Measurements from ENCODE around the gene CCDC159. TPM values are rescaled to one million over a fixed set of nuclear protein-coding genes. Genes with fewer than 3 reads are reported as not detected.
A peak's percentile ranks its signal among the peaks of the same experiment; 100 is the strongest.

CCDC159 gene
- total RNA-seq, 1 experiment from 2014 or later: 6.8 TPM

GRCh38 chr19:11322269-11323024 is 23.9 kb upstream of the CCDC159 start (continued):
- TF ChIP-seq, protein P1, sequence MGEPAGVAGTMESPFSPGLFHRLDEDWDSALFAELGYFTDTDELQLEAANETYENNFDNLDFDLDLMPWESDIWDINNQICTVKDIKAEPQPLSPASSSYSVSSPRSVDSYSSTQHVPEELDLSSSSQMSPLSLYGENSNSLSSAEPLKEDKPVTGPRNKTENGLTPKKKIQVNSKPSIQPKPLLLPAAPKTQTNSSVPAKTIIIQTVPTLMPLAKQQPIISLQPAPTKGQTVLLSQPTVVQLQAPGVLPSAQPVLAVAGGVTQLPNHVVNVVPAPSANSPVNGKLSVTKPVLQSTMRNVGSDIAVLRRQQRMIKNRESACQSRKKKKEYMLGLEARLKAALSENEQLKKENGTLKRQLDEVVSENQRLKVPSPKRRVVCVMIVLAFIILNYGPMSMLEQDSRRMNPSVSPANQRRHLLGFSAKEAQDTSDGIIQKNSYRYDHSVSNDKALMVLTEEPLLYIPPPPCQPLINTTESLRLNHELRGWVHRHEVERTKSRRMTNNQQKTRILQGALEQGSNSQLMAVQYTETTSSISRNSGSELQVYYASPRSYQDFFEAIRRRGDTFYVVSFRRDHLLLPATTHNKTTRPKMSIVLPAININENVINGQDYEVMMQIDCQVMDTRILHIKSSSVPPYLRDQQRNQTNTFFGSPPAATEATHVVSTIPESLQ (CRISPR knock-in tag; IDR thresholded peaks at IDR 0.05): no peak
- TF ChIP-seq GTF2I (CRISPR knock-in tag; conservative IDR thresholded peaks at IDR 0.05) (no peak), TEAD4 (CRISPR knock-in tag; IDR thresholded peaks at IDR 0.05) (no peak), HMGA2 (CRISPR knock-in tag; IDR thresholded peaks at IDR 0.05) (no peak), ZNF219 (CRISPR knock-in tag; IDR thresholded peaks at IDR 0.05; ENCODE audit: borderline replicate concordance) (no peak)

- TF ChIP-seq NFYB (CRISPR knock-in tag; conservative IDR thresholded peaks at IDR 0.05; ENCODE audit: low read depth) (no peak), NR3C1 (CRISPR knock-in tag; conservative IDR thresholded peaks at IDR 0.05; ENCODE audit: low read depth) (no peak), ZNF512 (CRISPR knock-in tag; IDR thresholded peaks at IDR 0.05; ENCODE audit: borderline replicate concordance) (no peak), ATF1 (CRISPR knock-in tag; IDR thresholded peaks at IDR 0.05) (no peak), GTF2I (CRISPR knock-in tag; conservative IDR thresholded peaks at IDR 0.05) (no peak), TP53 (CRISPR knock-in tag; IDR thresholded peaks at IDR 0.05) (no peak), ZNF138 (CRISPR knock-in tag; conservative IDR thresholded peaks at IDR 0.05) (no peak), EMX1 (CRISPR knock-in tag; IDR thresholded peaks at IDR 0.05) (no peak), HMGA2 (CRISPR knock-in tag; IDR thresholded peaks at IDR 0.05) (no peak), ZNF396 (CRISPR knock-in tag; IDR thresholded peaks at IDR 0.05; ENCODE audit: borderline replicate concordance) (no peak), TCF7 (CRISPR knock-in tag; IDR thresholded peaks at IDR 0.05; ENCODE audit: low read depth) (no peak), CDX4 (CRISPR knock-in tag; IDR thresholded peaks at IDR 0.05; ENCODE audit: borderline replicate concordance) (no peak), ELF4 (CRISPR knock-in tag; IDR thresholded peaks at IDR 0.05; ENCODE audit: low read depth) (no peak)
- TF ChIP-seq, protein P2, sequence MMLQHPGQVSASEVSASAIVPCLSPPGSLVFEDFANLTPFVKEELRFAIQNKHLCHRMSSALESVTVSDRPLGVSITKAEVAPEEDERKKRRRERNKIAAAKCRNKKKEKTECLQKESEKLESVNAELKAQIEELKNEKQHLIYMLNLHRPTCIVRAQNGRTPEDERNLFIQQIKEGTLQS (CRISPR knock-in tag; conservative IDR thresholded peaks at IDR 0.05): no peak
- TF ChIP-seq, protein P3, sequence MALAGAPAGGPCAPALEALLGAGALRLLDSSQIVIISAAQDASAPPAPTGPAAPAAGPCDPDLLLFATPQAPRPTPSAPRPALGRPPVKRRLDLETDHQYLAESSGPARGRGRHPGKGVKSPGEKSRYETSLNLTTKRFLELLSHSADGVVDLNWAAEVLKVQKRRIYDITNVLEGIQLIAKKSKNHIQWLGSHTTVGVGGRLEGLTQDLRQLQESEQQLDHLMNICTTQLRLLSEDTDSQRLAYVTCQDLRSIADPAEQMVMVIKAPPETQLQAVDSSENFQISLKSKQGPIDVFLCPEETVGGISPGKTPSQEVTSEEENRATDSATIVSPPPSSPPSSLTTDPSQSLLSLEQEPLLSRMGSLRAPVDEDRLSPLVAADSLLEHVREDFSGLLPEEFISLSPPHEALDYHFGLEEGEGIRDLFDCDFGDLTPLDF (CRISPR knock-in tag; IDR thresholded peaks at IDR 0.05): no peak
- TF ChIP-seq, protein P4, sequence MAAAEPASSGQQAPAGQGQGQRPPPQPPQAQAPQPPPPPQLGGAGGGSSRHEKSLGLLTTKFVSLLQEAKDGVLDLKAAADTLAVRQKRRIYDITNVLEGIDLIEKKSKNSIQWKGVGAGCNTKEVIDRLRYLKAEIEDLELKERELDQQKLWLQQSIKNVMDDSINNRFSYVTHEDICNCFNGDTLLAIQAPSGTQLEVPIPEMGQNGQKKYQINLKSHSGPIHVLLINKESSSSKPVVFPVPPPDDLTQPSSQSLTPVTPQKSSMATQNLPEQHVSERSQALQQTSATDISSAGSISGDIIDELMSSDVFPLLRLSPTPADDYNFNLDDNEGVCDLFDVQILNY (CRISPR knock-in tag; IDR thresholded peaks at IDR 0.05): no peak
- DNase-seq (ENCODE audit: low spot score) (no peak), ATAC-seq (peak; percentile 16; the same call in 1 of the 2 replicates)
- ChIA-PET CTCF (interaction anchor here (1.0 to 2.5 kb wide), 5 partner anchors 12 to 122 kb away, joined by 3 to 33 read pairs (median 5); partner anchors contain the start of genes ODAD3, PRKCSH and RAB3D), POLR2A (interaction anchor here (0.7 kb wide), 1 partner anchor 210 kb away, joined by 3 read pairs; no protein-coding TSS in a partner anchor)
- H3K27me3 Mint-ChIP-seq (ENCODE audit: low read depth): no peaks in the 10 kb centered on the region; the same call in 1 of the 2 replicates
- H3K4me3 Mint-ChIP-seq: no peak overlapping the region
- peak overlapping the region; percentile 53; the same call in 1 of the 2 replicates for H3K27ac Mint-ChIP-seq
- no peaks in the 10 kb centered on the region for H3K9me3 Mint-ChIP-seq
- H3K36me3 Mint-ChIP-seq: no peaks in the 10 kb centered on the region
- H3K4me1 Mint-ChIP-seq: peaks cover 16% of the 10 kb centered on the region
Observed at GRCh38 chr19:11323601-11324078, 22.7 kb upstream of the CCDC159 start.
